Small intestine (tissue), 7 donors: Measurements from ENCODE around the gene ERC2. TPM values are rescaled to one million over a fixed set of nuclear protein-coding genes. Genes with fewer than 3 reads are reported as not detected.

Source experiments
- DNase-seq, 2 donors: peaks; one replicate each; pipeline versions ENCODE4 v3.0.0 to v3.0.0-alpha.2; 2013
- FAIRE-seq: peaks from 2 replicates; lab custom pipeline; 2012; peaks lifted over from hg19 to GRCh38; lab: Jason Lieb, UNC
- H3K27ac ChIP-seq, 3 donors: one replicate each; pipeline ENCODE4 v1.5.1; 2013; ENCODE audit warnings: low read length in 2 of 3, mild to moderate bottlenecking in 2 of 3, control low read depth in 1 of 3, inconsistent platforms in 1 of 3, low read depth in 1 of 3, moderate library complexity in 1 of 3
- H3K27me3 ChIP-seq, 3 donors: one replicate each; pipeline ENCODE4 v1.6.1; 2013; ENCODE audit warnings: low read length in 3 of 3, inconsistent platforms in 1 of 3; ENCODE audit not compliant: control insufficient read depth in 3 of 3, insufficient read depth in 3 of 3
- H3K36me3 ChIP-seq, 3 donors: one replicate each; pipeline ENCODE4 v1.6.1; 2013; ENCODE audit warnings: low read length in 3 of 3, inconsistent platforms in 1 of 3, low read depth in 1 of 3, mild to moderate bottlenecking in 1 of 3, moderate library complexity in 1 of 3; ENCODE audit not compliant: control insufficient read depth in 3 of 3, insufficient read depth in 2 of 3
- H3K4me1 ChIP-seq, 3 donors: one replicate each; pipeline ENCODE4 v1.6.1; 2013; ENCODE audit warnings: low read length in 2 of 3, inconsistent platforms in 1 of 3, low read depth in 1 of 3, mild to moderate bottlenecking in 1 of 3, moderate library complexity in 1 of 3; ENCODE audit not compliant: control insufficient read depth in 3 of 3, insufficient read depth in 2 of 3
- H3K4me3 ChIP-seq, 3 donors: one replicate each; pipeline ENCODE4 v1.5.1; 2013; ENCODE audit warnings: low read length in 3 of 3, control low read depth in 1 of 3, inconsistent platforms in 1 of 3, low read depth in 1 of 3, mild to moderate bottlenecking in 1 of 3, moderate library complexity in 1 of 3
- H3K9me3 ChIP-seq, 2 donors: one replicate each; pipeline ENCODE4 v1.6.1; 2013; ENCODE audit warnings: low read depth in 1 of 2, low read length in 1 of 2; ENCODE audit not compliant: control insufficient read depth in 2 of 2, insufficient read depth in 1 of 2
- WGBS, 3 donors: extraction: QIAGEN DNeasy Blood & Tissue Kit; methylation state at CpG; one replicate each; pipeline ENCODE4 v1.1.7; 2013; 5-methylcytosine and 5-hydroxymethylcytosine counted together
- polyA plus RNA-seq, 4 donors: library from polyadenylated mRNA; stranded (reverse) in 3 of 4; unstranded in 1 of 4; fragments of 200-250 nt in 3 of 4; fragments of 120-200 nt in 1 of 4; gene quantifications; one replicate each; pipeline versions ENCODE4 v1.2.1 to v1.2.3, GENCODE V29; 2013
- donor health status: healthy with polysubstance abuse.
- donor health status: control.
- donor health status: control.
- donor health status: Bipolar disorder and iron deficiency.
- donor health status: healthy.

ERC2 gene
- polyA plus RNA-seq, 4 donors = 0.73 to 2.0 TPM; not detected in 2

GRCh38 chr3:55634345-55634744 lies 833.9 kb downstream of the ERC2 start:
- H3K27me3 ChIP-seq = no peaks in the 10 kb centered on the region
- no peaks in the 10 kb centered on the region for H3K4me1 ChIP-seq
- no peaks in the 10 kb centered on the region for H3K9me3 ChIP-seq
- H3K36me3 ChIP-seq = no peaks in the 10 kb centered on the region
- no peak overlapping the region for H3K4me3 ChIP-seq
- 80 to 85% (median 83%) methylated on average over 6 of the region's 6 CpGs for WGBS, 3 donors
- FAIRE-seq (no peak), DNase-seq (no peak)
- no peak overlapping the region for H3K27ac ChIP-seq

GRCh38 chr3:55633333-55633732 lies 834.9 kb downstream of the ERC2 start:
- H3K4me1 ChIP-seq = no peaks in the 10 kb centered on the region
- no peak for FAIRE-seq
- DNase-seq = no peak
- WGBS, 3 donors = 74 to 83% (median 74%) methylated on average over 2 of the region's 2 CpGs
- no peaks in the 10 kb centered on the region for H3K27me3 ChIP-seq
- no peak overlapping the region for H3K27ac ChIP-seq
- H3K36me3 ChIP-seq = no peaks in the 10 kb centered on the region
- H3K9me3 ChIP-seq = no peaks in the 10 kb centered on the region
- H3K4me3 ChIP-seq = no peak overlapping the region

- 67 to 85% (median 80%) methylated on average over 1 of the region's 1 CpG for WGBS, 3 donors
- no peak overlapping the region for H3K27ac ChIP-seq
- no peaks in the 10 kb centered on the region for H3K36me3 ChIP-seq
- H3K4me1 ChIP-seq = no peaks in the 10 kb centered on the region
- no peak overlapping the region for H3K4me3 ChIP-seq
- DNase-seq = no peak
- H3K9me3 ChIP-seq = no peaks in the 10 kb centered on the region
- no peak for FAIRE-seq
- H3K27me3 ChIP-seq = no peaks in the 10 kb centered on the region
These were observed 836.4 kb downstream of the ERC2 start for GRCh38 chr3:55631766-55632331.

GRCh38 chr3:55630921-55631299 lies 837.4 kb downstream of the ERC2 start:
- FAIRE-seq (no peak), DNase-seq (no peak)
- Histone ChIP-seq H3K27ac (no peak overlapping the region), H3K36me3 (no peaks in the 10 kb centered on the region), H3K4me3 (no peak overlapping the region), H3K9me3 (no peaks in the 10 kb centered on the region), H3K4me1 (no peaks in the 10 kb centered on the region), H3K27me3 (no peaks in the 10 kb centered on the region)
- WGBS, 3 donors = 76 to 84% (median 80%) methylated on average over 1 of the region's 1 CpG

GRCh38 chr3:55630280-55630920 lies 837.9 kb downstream of the ERC2 start:
- Histone ChIP-seq H3K4me1 (no peaks in the 10 kb centered on the region), H3K4me3 (no peak overlapping the region), H3K9me3 (no peaks in the 10 kb centered on the region), H3K27ac (no peak overlapping the region), H3K27me3 (no peaks in the 10 kb centered on the region), H3K36me3 (no peaks in the 10 kb centered on the region)
- DNase-seq (no peak), FAIRE-seq (no peak)
- 65 to 83% (median 76%) methylated on average over 14 of the region's 14 CpGs for WGBS, 3 donors

- H3K27me3 ChIP-seq = no peaks in the 10 kb centered on the region
- FAIRE-seq (no peak), DNase-seq (no peak)
- no peaks in the 10 kb centered on the region for H3K9me3 ChIP-seq
- H3K4me1 ChIP-seq = no peaks in the 10 kb centered on the region
- no peak overlapping the region for H3K4me3 ChIP-seq
- WGBS, 3 donors = 0 to 36% (median 5%) methylated on average over 1 of the region's 1 CpG
- no peaks in the 10 kb centered on the region for H3K36me3 ChIP-seq
- no peak overlapping the region for H3K27ac ChIP-seq
These were observed 838.8 kb downstream of the ERC2 start for GRCh38 chr3:55629432-55629831.

- Histone ChIP-seq H3K36me3 (no peaks in the 10 kb centered on the region), H3K9me3 (no peaks in the 10 kb centered on the region), H3K27me3 (no peaks in the 10 kb centered on the region), H3K4me1 (no peaks in the 10 kb centered on the region), H3K27ac (no peak overlapping the region), H3K4me3 (no peak overlapping the region)
- DNase-seq = no peak
- FAIRE-seq = no peak
- 84% methylated on average over 2 of the region's 2 CpGs for WGBS, 3 donors
These were observed 842.0 kb downstream of the ERC2 start for GRCh38 chr3:55626279-55626665.

GRCh38 chr3:55624238-55624637 lies 844.0 kb downstream of the ERC2 start:
- 85 to 87% (median 86%) methylated on average over 7 of the region's 7 CpGs for WGBS, 3 donors
- FAIRE-seq (no peak), DNase-seq (no peak)
- H3K9me3 ChIP-seq = no peaks in the 10 kb centered on the region
- H3K27ac ChIP-seq = no peak overlapping the region
- H3K4me1 ChIP-seq = no peaks in the 10 kb centered on the region
- H3K36me3 ChIP-seq = no peaks in the 10 kb centered on the region
- H3K27me3 ChIP-seq = peaks cover 0 to 2% (median 0%) of the 10 kb centered on the region in 3 donors
- H3K4me3 ChIP-seq = no peak overlapping the region

- Histone ChIP-seq H3K27ac (no peak overlapping the region), H3K4me3 (no peak overlapping the region), H3K36me3 (no peaks in the 10 kb centered on the region), H3K27me3 (peaks cover 0 to 2% (median 0%) of the 10 kb centered on the region in 3 donors), H3K4me1 (no peaks in the 10 kb centered on the region), H3K9me3 (no peaks in the 10 kb centered on the region)
- no peak for DNase-seq
- no peak for FAIRE-seq
- 63 to 73% (median 64%) methylated on average over 2 of the region's 2 CpGs for WGBS, 3 donors
These were observed 844.5 kb downstream of the ERC2 start for GRCh38 chr3:55623786-55624185.
